ENCODE measurements around the gene ABRACL.

The ABRACL gene

DNA sequence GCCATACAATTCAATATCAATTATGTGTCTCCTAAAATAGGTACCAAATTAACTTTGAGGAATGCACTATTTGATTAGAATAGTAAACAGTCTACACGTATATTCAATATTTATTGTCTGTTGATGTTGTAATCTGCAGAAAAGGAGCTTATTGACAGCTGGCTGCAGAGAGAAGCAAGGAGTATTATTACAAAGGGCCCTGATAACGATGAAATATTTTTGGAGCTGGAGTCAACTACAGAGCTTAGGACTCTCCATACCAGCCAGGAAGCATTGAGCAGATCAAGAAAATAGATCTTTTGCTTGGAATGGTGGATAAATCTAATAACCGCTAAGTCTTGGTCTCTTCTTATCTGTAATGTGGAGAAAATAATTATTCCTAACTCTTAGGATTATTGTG lies 25.5 kb downstream of the ABRACL start:
- no peak for ATAC-seq
- TF ChIP-seq OSR1 (CRISPR knock-in tag; IDR thresholded peaks at IDR 0.05) (no peak), ZC3H10 (CRISPR knock-in tag; IDR thresholded peaks at IDR 0.05) (no peak), PPARA (CRISPR knock-in tag; IDR thresholded peaks at IDR 0.05; ENCODE audit: borderline replicate concordance) (no peak), ZNF70 (CRISPR knock-in tag; IDR thresholded peaks at IDR 0.05) (no peak), ZFP30 (CRISPR knock-in tag; IDR thresholded peaks at IDR 0.05) (no peak), ZNF565 (CRISPR knock-in tag; conservative IDR thresholded peaks at IDR 0.05; ENCODE audit: low read depth) (no peak), ESRRG (CRISPR knock-in tag; IDR thresholded peaks at IDR 0.05) (no peak), GLIS3 (CRISPR knock-in tag; IDR thresholded peaks at IDR 0.05) (no peak), TOX (CRISPR knock-in tag; IDR thresholded peaks at IDR 0.05; ENCODE audit: borderline replicate concordance) (no peak), ZFP3 (CRISPR knock-in tag; IDR thresholded peaks at IDR 0.05) (no peak), ZNF8 (CRISPR knock-in tag; IDR thresholded peaks at IDR 0.05) (no peak)
- TF ChIP-seq, protein P1, sequence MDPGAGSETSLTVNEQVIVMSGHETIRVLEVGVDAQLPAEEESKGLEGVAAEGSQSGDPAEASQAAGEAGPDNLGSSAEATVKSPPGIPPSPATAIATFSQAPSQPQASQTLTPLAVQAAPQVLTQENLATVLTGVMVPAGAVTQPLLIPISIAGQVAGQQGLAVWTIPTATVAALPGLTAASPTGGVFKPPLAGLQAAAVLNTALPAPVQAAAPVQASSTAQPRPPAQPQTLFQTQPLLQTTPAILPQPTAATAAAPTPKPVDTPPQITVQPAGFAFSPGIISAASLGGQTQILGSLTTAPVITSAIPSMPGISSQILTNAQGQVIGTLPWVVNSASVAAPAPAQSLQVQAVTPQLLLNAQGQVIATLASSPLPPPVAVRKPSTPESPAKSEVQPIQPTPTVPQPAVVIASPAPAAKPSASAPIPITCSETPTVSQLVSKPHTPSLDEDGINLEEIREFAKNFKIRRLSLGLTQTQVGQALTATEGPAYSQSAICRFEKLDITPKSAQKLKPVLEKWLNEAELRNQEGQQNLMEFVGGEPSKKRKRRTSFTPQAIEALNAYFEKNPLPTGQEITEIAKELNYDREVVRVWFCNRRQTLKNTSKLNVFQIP (CRISPR knock-in tag; IDR thresholded peaks at IDR 0.05; ENCODE audit: borderline replicate concordance, low read depth): no peak
- TF ChIP-seq, protein P2, sequence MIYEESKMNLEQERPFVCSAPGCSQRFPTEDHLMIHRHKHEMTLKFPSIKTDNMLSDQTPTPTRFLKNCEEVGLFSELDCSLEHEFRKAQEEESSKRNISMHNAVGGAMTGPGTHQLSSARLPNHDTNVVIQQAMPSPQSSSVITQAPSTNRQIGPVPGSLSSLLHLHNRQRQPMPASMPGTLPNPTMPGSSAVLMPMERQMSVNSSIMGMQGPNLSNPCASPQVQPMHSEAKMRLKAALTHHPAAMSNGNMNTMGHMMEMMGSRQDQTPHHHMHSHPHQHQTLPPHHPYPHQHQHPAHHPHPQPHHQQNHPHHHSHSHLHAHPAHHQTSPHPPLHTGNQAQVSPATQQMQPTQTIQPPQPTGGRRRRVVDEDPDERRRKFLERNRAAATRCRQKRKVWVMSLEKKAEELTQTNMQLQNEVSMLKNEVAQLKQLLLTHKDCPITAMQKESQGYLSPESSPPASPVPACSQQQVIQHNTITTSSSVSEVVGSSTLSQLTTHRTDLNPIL (CRISPR knock-in tag; IDR thresholded peaks at IDR 0.05; ENCODE audit: low read depth): no peak
- TF ChIP-seq, protein P3, sequence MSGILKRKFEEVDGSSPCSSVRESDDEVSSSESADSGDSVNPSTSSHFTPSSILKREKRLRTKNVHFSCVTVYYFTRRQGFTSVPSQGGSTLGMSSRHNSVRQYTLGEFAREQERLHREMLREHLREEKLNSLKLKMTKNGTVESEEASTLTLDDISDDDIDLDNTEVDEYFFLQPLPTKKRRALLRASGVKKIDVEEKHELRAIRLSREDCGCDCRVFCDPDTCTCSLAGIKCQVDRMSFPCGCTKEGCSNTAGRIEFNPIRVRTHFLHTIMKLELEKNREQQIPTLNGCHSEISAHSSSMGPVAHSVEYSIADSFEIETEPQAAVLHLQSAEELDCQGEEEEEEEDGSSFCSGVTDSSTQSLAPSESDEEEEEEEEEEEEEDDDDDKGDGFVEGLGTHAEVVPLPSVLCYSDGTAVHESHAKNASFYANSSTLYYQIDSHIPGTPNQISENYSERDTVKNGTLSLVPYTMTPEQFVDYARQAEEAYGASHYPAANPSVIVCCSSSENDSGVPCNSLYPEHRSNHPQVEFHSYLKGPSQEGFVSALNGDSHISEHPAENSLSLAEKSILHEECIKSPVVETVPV (CRISPR knock-in tag; IDR thresholded peaks at IDR 0.05): no peak
- TF ChIP-seq, protein P4, sequence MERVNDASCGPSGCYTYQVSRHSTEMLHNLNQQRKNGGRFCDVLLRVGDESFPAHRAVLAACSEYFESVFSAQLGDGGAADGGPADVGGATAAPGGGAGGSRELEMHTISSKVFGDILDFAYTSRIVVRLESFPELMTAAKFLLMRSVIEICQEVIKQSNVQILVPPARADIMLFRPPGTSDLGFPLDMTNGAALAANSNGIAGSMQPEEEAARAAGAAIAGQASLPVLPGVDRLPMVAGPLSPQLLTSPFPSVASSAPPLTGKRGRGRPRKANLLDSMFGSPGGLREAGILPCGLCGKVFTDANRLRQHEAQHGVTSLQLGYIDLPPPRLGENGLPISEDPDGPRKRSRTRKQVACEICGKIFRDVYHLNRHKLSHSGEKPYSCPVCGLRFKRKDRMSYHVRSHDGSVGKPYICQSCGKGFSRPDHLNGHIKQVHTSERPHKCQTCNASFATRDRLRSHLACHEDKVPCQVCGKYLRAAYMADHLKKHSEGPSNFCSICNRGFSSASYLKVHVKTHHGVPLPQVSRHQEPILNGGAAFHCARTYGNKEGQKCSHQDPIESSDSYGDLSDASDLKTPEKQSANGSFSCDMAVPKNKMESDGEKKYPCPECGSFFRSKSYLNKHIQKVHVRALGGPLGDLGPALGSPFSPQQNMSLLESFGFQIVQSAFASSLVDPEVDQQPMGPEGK (CRISPR knock-in tag; IDR thresholded peaks at IDR 0.05; ENCODE audit: borderline replicate concordance): no peak

DNA sequence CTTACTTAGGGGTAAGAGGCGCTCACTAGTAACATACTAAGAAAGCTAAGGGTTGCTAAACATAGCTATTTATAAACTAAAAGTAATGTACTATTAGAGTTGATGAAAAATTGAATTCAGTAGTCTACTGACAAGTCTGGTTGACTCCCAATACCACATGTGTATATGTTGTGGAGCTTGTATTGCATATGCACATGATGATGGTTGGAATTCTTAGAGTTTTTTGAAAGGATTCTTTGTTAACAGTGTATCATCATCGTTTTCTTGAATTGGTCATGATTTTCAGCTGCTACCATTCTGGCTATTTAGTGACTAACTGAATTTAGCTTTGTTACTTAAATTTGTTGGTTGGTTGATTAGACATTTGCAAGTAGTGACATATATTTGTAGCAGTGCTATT lies 27.2 kb downstream of the ABRACL start:
- no peak for ATAC-seq
- TF ChIP-seq, protein P5, sequence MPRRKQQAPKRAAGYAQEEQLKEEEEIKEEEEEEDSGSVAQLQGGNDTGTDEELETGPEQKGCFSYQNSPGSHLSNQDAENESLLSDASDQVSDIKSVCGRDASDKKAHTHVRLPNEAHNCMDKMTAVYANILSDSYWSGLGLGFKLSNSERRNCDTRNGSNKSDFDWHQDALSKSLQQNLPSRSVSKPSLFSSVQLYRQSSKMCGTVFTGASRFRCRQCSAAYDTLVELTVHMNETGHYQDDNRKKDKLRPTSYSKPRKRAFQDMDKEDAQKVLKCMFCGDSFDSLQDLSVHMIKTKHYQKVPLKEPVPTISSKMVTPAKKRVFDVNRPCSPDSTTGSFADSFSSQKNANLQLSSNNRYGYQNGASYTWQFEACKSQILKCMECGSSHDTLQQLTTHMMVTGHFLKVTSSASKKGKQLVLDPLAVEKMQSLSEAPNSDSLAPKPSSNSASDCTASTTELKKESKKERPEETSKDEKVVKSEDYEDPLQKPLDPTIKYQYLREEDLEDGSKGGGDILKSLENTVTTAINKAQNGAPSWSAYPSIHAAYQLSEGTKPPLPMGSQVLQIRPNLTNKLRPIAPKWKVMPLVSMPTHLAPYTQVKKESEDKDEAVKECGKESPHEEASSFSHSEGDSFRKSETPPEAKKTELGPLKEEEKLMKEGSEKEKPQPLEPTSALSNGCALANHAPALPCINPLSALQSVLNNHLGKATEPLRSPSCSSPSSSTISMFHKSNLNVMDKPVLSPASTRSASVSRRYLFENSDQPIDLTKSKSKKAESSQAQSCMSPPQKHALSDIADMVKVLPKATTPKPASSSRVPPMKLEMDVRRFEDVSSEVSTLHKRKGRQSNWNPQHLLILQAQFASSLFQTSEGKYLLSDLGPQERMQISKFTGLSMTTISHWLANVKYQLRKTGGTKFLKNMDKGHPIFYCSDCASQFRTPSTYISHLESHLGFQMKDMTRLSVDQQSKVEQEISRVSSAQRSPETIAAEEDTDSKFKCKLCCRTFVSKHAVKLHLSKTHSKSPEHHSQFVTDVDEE (CRISPR knock-in tag; IDR thresholded peaks at IDR 0.05): no peak
- TF ChIP-seq, protein P4 (CRISPR knock-in tag; IDR thresholded peaks at IDR 0.05; ENCODE audit: borderline replicate concordance): no peak
- TF ChIP-seq ARNTL (CRISPR knock-in tag; IDR thresholded peaks at IDR 0.05; ENCODE audit: borderline replicate concordance, low read depth): no peak

DNA sequence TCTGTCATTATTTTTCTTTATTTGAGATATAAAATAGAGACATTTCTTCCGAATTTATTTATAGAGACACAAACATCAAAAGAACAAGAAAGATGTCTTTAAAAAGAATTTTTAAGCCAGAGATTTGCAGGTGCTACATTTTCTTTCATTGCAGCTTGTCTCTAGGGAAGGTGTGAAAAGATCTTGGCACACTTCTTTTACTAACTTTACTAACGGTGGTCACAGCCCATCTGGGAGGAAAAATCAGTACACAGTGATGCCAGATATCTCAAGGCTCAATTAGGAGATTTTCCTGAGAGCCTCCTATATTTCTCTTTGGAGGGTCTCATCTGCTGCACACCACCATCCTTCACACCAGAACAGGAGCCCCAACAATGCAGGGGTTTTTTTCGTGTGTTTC lies 29.5 kb downstream of the ABRACL start:
- ATAC-seq: no peak
- TF ChIP-seq OSR1 (CRISPR knock-in tag; IDR thresholded peaks at IDR 0.05) (no peak), ZC3H10 (CRISPR knock-in tag; IDR thresholded peaks at IDR 0.05) (no peak), TCF4 (CRISPR knock-in tag; IDR thresholded peaks at IDR 0.05; ENCODE audit: borderline replicate concordance) (no peak), ZNF70 (CRISPR knock-in tag; IDR thresholded peaks at IDR 0.05) (no peak), PPARA (CRISPR knock-in tag; IDR thresholded peaks at IDR 0.05; ENCODE audit: borderline replicate concordance) (no peak), ZNF565 (CRISPR knock-in tag; conservative IDR thresholded peaks at IDR 0.05; ENCODE audit: low read depth) (no peak), TOX (CRISPR knock-in tag; IDR thresholded peaks at IDR 0.05; ENCODE audit: borderline replicate concordance) (no peak)
- TF ChIP-seq, protein P4 (CRISPR knock-in tag; IDR thresholded peaks at IDR 0.05; ENCODE audit: borderline replicate concordance): no peak
